Esophagus squamous epithelium (tissue), 5 donors: ENCODE results near the gene ZFP62. TPM values are rescaled to one million over a fixed set of nuclear protein-coding genes. Genes with fewer than 3 reads are reported as not detected.
"Not testable (repeated sequence)": the region's sequence is repeated elsewhere in the genome, so short reads cannot be mapped to it uniquely, and the experiment has no call there.

Source experiments
- DNase-seq: peaks from one replicate; lab custom pipeline; 2025; lab: John Stamatoyannopoulos, UW
- H3K27ac ChIP-seq, 4 donors: fragments of 200-600 bp; sonication (generic); one replicate each; pipeline ENCODE4 v1.5.1; 2016 to 2019; ENCODE audit warnings: mild to moderate bottlenecking in 1 of 4
- H3K27me3 ChIP-seq, 4 donors: fragments of 200-600 bp; sonication (generic); 1 replicate in 3 of 4; 2 replicates in 1 of 4; pipeline versions ENCODE4 v1.5.1 to v1.6.0; 2017 to 2021; ENCODE audit warnings: antibody characterized with exemption in 1 of 4
- H3K36me3 ChIP-seq, 3 donors: fragments of 200-600 bp; sonication (generic); one replicate each; pipeline ENCODE4 v1.5.1; 2016 to 2019
- H3K4me1 ChIP-seq, 3 donors: fragments of 200-600 bp; sonication (generic); one replicate each; pipeline ENCODE4 v1.5.1; 2017 to 2019
- H3K4me3 ChIP-seq, 4 donors: fragments of 200-600 bp; sonication (generic); 1 replicate in 3 of 4; 2 replicates in 1 of 4; pipeline ENCODE4 v1.5.1; 2016 to 2019; ENCODE audit warnings: mild to moderate bottlenecking in 2 of 4, moderate library complexity in 1 of 4
- H3K9me3 ChIP-seq, 3 donors: fragments of 200-600 bp; sonication (generic); one replicate each; pipeline ENCODE4 v1.5.1; 2016 to 2019
- CTCF ChIP-seq, 6 experiments: fragments of 450-650 bp in 4 of 6; fragments of 200-600 bp in 2 of 6; sonication (generic) in 2 of 6; IDR thresholded peaks; one replicate each; pipeline ENCODE4 v1.5.1; 2016 to 2019; ENCODE audit warnings: antibody characterized with exemption in 6 of 6, mild to moderate bottlenecking in 4 of 6, moderate library complexity in 4 of 6
- POLR2A ChIP-seq, 4 donors: fragments of 450-650 bp; IDR thresholded peaks; one replicate each; pipeline ENCODE4 v1.6.1; 2017; ENCODE audit warnings: antibody characterized with exemption in 4 of 4, mild to moderate bottlenecking in 4 of 4, moderate library complexity in 3 of 4
- WGBS, 2 donors: methylation state at CpG; one replicate each; pipeline ENCODE4 v1.1.5; 2018; 5-methylcytosine and 5-hydroxymethylcytosine counted together
- intact Hi-C: fragments of 100-400 bp; cut with DNase I; formaldehyde crosslinking; loops from one replicate; pipeline ENCODE4 v1.15.0; 2022
- total RNA-seq, 4 donors: library from RNA; depleted of rRNA; stranded (reverse); fragments of >200 nt; gene quantifications; one replicate each; pipeline ENCODE4 v1.1.0, GENCODE V29; 2016
- donor health status: DM: yes; HTN: yes; CAD: no.

ZFP62 gene
- total RNA-seq, 4 donors from 2014 or later, result 8.9 to 32.6 (median 19.2) TPM

GRCh38 chr5:180898621-180899246, 37.7 kb upstream of the ZFP62 start, which contains the start of gene BTNL8:
BTNL8 (plus strand) TSS chr5:180899159; CDS start chr5:180899311, 152 bp downstream.
- DNase-seq, result no peak
- TF ChIP-seq CTCF (IDR thresholded peaks at IDR 0.05) (no peak), POLR2A (IDR thresholded peaks at IDR 0.05) (no peak)
- Histone ChIP-seq H3K4me1 (peaks cover 0 to 15% (median 0%) of the 10 kb centered on the region in 3 donors), H3K4me3 (no peak within 1 kb of the TSS), H3K9me3 (peaks cover 0 to 11% (median 0%) of the 10 kb centered on the region in 3 donors), H3K27ac (peak within 1 kb of the TSS in 3 of 4 donors; percentile 37 to 65 (median 50)), H3K36me3 (no peaks in the 10 kb centered on the region), H3K27me3 (no peaks in the 10 kb centered on the region)
- intact Hi-C loops, result no loop called here
- WGBS, 2 donors, result 80 to 81% methylated on average over 9 of the region's 9 CpGs

- 95 to 100% methylated on average over 1 of the region's 1 CpG for WGBS, 2 donors
- H3K4me3 ChIP-seq, H3K27me3 ChIP-seq, H3K27ac ChIP-seq, DNase-seq, H3K36me3 ChIP-seq, intact Hi-C loops: not testable (repeated sequence)
- Histone ChIP-seq H3K4me1 (peaks cover 0 to 15% (median 0%) of the 10 kb centered on the region in 3 donors), H3K9me3 (peaks cover 0 to 11% (median 0%) of the 10 kb centered on the region in 3 donors)
Measured at GRCh38 chr5:180895330-180895729, 34.3 kb upstream of the ZFP62 start.

- intact Hi-C loops, result no loop called here
- Histone ChIP-seq H3K36me3 (no peaks in the 10 kb centered on the region), H3K4me1 (peaks cover 0 to 9% (median 0%) of the 10 kb centered on the region in 3 donors), H3K4me3 (no peak overlapping the region), H3K27ac (no peak overlapping the region), H3K9me3 (peaks cover 0 to 3% (median 0%) of the 10 kb centered on the region in 3 donors), H3K27me3 (peaks cover 0 to 26% (median 0%) of the 10 kb centered on the region in 4 donors)
- DNase-seq, result no peak
- TF ChIP-seq POLR2A (IDR thresholded peaks at IDR 0.05) (no peak), CTCF (IDR thresholded peaks at IDR 0.05) (no peak)
- 74 to 76% methylated on average over 4 to 5 of the region's 7 CpGs for whole genome bisulfite sequencing, 2 donors
Measured at GRCh38 chr5:180889381-180889780, 28.3 kb upstream of the ZFP62 start.

GRCh38 chr5:180885845-180886529, 24.9 kb upstream of the ZFP62 start:
- H3K27ac ChIP-seq, result peak overlapping the region in 1 of 4 donors; percentile 48
- H3K4me1 ChIP-seq, H3K36me3 ChIP-seq, H3K9me3 ChIP-seq, intact Hi-C loops, DNase-seq, H3K4me3 ChIP-seq: not testable (repeated sequence)
- WGBS, 2 donors, result 67 to 100% methylated on average over 2 to 6 of the region's 11 CpGs
- peaks cover 0 to 26% (median 0%) of the 10 kb centered on the region in 4 donors for H3K27me3 ChIP-seq

GRCh38 chr5:180875860-180876426, 14.9 kb upstream of the ZFP62 start:
- Histone ChIP-seq H3K27me3 (no peaks in the 10 kb centered on the region), H3K27ac (peak overlapping the region in 3 of 4 donors; percentile 14 to 77 (median 59)), H3K4me3 (no peak overlapping the region), H3K4me1 (peaks cover 6 to 22% (median 14%) of the 10 kb centered on the region in 3 donors), H3K36me3 (no peaks in the 10 kb centered on the region), H3K9me3 (no peaks in the 10 kb centered on the region)
- DNase-seq, result no peak
- intact Hi-C loops, result no loop called here
- TF ChIP-seq CTCF (IDR thresholded peaks at IDR 0.05) (no peak), POLR2A (IDR thresholded peaks at IDR 0.05) (no peak)
- WGBS, 2 donors, result 76 to 87% methylated on average over 10 of the region's 10 CpGs
